Glomerular endothelial cell (primary cell): ENCODE data around the gene KCTD11. TPM values are rescaled to one million over a fixed set of nuclear protein-coding genes. Genes with fewer than 3 reads are reported as not detected.
A peak's percentile ranks its signal among the peaks of the same experiment; 100 is the strongest.
"Not testable (repeated sequence)": the region's sequence is repeated elsewhere in the genome, so short reads cannot be mapped to it uniquely, and the experiment has no call there.

Experiments
- DNase-seq: peaks from one replicate; pipeline ENCODE4 v3.0.0-alpha.2; 2011; ENCODE audit warnings: low read depth, low spot score; ENCODE audit errors: extremely low read depth
- total RNA-seq: library from RNA; depleted of rRNA; stranded (reverse); fragments of >200 nt; gene quantifications from 2 replicates; pipeline ENCODE4 v1.2.3, GENCODE V29; 2015

KCTD11 gene
- total RNA-seq, 1 donor from 2014 or later, result 8.5 TPM

- no peak for DNase-seq
Measured at GRCh38 chr17:7321466-7321865, 30.5 kb upstream of the KCTD11 start.

DNA sequence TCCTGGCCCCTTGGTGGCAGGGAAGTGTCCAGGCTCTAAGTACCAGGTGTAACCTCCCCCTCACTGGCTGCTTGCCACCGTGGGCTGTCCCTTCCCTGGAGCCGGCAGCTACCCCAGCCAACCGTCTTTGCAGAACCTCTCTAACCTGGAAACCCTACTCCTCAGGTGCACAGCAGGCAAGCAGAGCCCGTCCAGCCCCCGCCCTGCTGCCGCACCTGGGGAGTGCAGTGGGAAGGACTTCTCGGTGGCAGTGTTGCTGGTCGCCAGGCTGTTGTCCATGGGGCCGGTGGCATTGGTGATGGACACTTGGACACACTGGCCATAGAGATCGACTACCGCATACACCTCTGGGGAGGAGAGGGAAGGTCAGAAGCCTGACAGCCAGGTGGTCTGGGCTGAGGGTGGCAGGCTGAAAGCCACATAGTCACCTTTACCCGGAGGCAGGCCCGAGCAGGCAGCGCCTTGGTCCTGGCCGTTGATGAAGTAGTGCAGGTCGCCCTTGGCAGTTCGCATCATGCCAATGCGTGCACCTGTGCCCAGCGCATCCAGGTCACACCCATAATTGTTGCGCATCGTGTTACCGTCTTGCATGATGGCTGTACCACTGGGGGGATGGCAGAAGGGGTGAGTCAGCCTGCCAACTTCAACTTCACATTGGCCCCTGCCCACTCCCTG, 29.3 kb upstream of the KCTD11 start:
- DNase-seq, result no peak

GRCh38 chr17:7323731-7324437, 28.1 kb upstream of the KCTD11 start:
- no peak for DNase-seq

DNA sequence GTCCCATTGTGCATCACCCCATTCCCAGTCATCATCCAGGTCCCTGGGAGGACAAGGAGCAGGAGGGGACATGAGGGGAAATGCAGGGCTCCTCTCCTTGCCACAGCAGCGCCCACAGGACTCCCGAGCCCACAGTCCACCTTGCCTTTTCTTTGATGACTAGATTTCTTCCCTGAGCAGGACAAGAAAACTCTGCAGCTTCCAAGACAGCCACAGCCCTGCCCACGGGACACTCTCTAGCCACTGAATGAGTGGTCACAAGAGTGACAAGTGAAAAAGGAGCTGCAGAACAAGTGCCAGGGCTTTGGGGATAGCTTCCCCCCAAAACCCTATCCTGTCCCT, 27.6 kb upstream of the KCTD11 start:
- DNase-seq, result no peak

- DNase-seq, result no peak
Measured at GRCh38 chr17:7325031-7325528, 26.9 kb upstream of the KCTD11 start.

DNA sequence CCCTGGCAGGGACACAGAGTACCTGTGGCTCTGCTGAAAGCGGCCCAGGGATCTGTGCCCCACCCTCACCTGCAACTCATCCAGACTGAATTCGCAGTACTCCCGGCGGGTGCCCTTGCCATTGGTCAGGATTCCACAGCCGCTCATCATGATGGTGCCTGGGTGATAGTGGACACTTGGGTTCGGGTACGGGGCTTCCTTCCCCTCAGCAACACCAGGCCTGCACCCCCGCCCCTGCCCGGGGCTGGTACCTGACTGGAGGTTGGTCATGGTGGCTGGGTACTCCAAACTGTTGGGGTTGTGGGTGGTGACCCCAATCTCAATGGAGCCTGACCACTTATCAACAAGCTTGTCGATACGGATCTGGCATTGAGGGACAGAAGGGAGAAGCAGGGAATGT, 25.8 kb upstream of the KCTD11 start:
- DNase-seq, result no peak

DNA sequence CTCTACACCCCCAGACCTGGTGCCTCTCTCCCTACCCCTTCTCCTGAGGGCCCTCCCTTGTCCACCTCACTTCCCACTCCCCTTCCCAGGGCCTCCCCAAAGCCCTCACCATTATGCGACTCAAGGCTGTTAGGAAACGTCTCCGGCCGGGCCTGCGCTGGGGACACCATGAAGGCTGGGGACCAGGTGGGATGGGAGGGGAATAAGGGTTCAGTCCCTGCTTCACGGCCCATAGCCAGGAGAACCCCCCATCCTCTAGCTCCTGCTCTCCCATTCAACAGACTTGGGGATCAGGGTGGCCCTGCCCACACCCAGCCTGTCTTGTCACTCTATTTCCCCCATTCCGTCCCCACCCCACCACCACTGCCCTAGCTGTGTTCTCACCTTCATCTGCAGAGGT, 24.9 kb upstream of the KCTD11 start:
- DNase-seq, result no peak

- no peak for DNase-seq
Measured at GRCh38 chr17:7327501-7327900, 24.5 kb upstream of the KCTD11 start.

- DNase-seq, result no peak
Measured at GRCh38 chr17:7328009-7328408, 24.0 kb upstream of the KCTD11 start.

DNA sequence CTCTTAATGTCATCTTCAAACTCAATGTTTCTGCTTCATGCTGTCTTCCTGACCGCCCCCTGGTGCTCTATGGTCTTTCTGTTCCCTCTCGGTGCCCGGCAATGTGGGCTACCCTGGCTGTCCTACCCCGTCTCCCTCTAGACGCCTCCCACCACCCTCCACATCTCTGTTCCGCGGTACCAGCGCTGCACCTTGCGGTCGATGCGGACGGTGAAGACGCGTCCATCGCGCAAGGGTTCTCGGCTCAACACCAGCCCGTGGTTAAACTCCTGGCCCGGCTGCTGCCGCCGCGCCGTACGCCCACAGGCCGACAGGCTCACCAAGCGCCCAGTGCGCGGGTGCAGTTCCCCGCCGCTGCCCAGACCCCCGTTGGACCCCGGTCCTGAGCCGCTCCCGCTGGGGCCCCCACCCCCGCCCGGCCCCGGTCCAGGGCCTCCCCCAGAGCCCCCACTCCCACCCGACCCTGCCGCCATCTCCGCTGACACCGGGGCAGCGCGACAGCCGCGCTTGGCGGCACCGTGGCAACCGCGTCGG, 23.1 kb upstream of the KCTD11 start, which contains the start of gene NEURL4:
Gene NEURL4 (minus strand): TSS at position 496 of the 534 bp plus-strand sequence. CDS start 23 bp downstream, at position 473.
- no peak for DNase-seq

DNA sequence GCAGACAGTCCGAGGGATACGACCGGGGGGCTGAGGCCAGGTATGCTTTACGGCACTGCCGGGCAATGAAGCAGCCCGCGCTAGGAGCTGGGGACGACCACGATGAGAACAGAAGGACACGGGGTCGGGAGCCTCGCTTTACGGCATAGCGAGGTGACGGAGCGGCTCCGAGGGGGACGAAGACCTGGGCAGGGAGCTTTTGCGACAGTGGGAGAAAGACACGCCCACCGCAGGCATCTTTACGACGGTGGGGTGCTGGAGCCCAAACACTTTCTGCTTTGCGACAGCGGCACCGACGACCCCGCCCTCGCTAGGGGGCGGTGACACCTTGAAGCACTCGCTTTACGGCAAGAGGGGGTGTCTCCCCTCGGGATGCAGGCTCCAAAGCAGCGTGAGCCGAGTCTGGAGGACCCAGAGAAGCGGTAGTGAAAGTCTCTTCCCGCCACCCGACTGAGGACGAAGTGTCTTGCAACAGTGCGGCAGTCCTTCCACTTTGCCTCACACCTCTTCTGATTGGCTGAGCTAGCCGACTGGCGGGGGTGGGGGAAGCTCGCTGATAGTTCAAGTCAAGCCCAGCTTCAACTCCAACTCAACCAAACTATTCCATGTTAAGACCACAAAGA, 22.5 kb upstream of the KCTD11 start:
- DNase-seq, result peak; percentile 92

DNA sequence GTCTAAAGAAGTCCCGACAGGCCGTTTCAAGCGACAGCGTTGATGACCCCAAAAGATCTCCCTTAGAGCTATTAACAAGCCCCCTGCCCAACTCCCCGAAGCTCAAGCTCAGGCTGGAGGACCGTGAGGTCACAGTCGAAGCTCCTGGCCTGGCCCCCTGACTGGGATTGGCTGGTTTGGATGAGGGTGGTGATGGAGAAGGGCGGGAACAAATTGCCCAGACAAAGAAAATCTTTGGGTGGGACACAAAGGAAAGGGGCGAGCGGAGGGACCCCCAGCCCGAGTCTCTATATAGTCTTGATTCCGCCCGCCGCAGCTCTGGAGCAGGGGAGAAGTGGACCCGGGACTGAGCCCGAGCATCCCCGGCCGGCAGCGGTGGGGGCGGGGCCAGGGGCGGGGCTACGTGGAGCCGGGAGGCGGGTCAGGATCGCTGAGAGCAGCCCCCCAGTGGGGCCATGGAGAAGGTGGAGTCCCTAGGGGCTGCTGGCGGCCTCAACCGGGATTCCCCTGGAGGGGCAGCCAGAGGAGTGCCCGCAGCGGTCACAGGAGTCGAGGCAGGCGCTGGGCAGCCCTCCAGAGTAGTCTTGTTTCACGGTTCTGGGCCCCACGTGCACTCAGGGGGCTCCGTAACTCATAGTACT, 21.8 kb upstream of the KCTD11 start:
- DNase-seq, result peak; percentile 60

GRCh38 chr17:7330638-7331015, 21.3 kb upstream of the KCTD11 start:
- no peak for DNase-seq

DNA sequence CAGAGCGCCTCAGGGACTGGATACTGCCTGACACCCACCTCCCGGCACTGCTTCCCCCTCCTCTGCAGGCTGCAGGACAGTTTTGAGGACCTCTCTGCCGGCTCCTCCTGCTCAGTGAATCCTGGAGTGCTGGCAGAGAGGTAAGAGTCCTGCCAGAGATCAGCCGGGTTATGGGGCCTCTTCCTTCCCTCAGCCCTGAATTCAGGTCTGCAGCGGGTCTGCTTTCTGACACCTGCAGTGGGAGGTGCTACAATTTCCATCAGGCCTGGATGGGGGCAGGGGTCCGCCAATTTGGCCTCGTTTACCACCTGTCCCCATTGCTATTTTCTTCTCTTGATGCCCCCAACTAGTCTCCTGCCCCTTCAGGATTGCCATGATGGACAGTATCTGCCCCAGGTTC, 19.9 kb upstream of the KCTD11 start:
- DNase-seq, result no peak

GRCh38 chr17:7332600-7333069, 19.3 kb upstream of the KCTD11 start:
- not testable (repeated sequence) for DNase-seq

DNA sequence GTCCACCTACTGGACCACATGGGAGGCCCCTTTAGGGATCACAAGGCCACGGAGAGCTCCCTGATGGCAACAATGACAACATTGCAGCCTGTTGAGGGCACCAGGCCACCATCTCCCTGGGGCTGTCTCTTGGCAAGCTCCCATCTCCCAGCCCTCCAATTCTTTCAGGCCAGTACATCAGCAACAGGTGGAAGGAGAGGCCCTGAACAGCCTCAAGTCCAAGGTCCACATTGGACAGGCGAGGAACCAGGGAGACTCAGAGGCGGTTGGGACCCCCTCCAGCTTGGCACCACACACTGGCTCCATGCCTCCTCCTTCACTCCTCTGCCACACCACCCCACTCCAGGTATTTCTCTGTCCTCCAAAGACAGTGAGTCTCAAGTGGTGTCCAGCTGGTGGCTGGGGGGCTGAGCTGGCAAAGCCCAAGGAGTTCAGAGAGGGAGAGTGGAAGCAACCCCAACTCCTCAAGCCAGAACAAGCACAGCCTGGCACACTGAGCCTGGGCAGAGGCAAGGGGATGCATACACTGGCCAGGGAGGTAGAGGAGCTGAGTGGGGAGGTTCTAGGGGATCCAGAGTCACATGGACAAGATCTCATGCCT, 16.9 kb upstream of the KCTD11 start:
- no peak for DNase-seq

- DNase-seq, result not testable (repeated sequence)
Measured at GRCh38 chr17:7335765-7336164, 16.2 kb upstream of the KCTD11 start.

GRCh38 chr17:7336240-7337175, 15.5 kb upstream of the KCTD11 start, which contains the start of gene ACAP1:
TSS of gene ACAP1 (plus strand) at chr17:7336529. CDS start at chr17:7336735, 206 bp downstream.
- no peak for DNase-seq

- not testable (repeated sequence) for DNase-seq
Measured at GRCh38 chr17:7337600-7337999, 14.4 kb upstream of the KCTD11 start.
